HepG2 (cell line): ENCODE measurements around the gene OR2A5. TPM values are rescaled to one million over a fixed set of nuclear protein-coding genes. Genes with fewer than 3 reads are reported as not detected.

ENCODE experiments used
- ATAC-seq: fragments of 200-7000 bp; cut with Tn5 transposase; 3 replicates; pipeline ENCODE4 v1.9.1; 2020; ENCODE audit warnings: mild to moderate bottlenecking, moderate library complexity
- BruUV-seq: library from RNA; stranded (reverse); fragments of 400-500 nt; replicated peaks from 2 replicates; lab custom pipeline; 2021; lab: Mats Ljungman, UMichigan
- CTCF ChIA-PET: fragments of 300-600 bp; formaldehyde crosslinking; extraction: SDS; loops from one replicate; lab custom pipeline; 2021; ENCODE audit warnings: low total read pairs, inconsistent platforms, low intra/inter-chr PET ratio; lab: Yijun Ruan, JAX
- POLR2A ChIA-PET: fragments of 350-600 bp; sonication (Branson Sonifier 250); formaldehyde crosslinking; loops from one replicate; lab custom pipeline; 2020; ENCODE audit warnings: antibody characterized with exemption, inconsistent platforms; lab: Yijun Ruan, JAX
- DNase-seq: peaks from one replicate; pipeline ENCODE4 v3.0.0-alpha.2; 2015; ENCODE audit warnings: low spot score
- FAIRE-seq: peaks from 3 replicates; lab custom pipeline; 2011; peaks lifted over from hg19 to GRCh38; lab: Jason Lieb, UNC
- H2AFZ ChIP-seq: one replicate; pipeline ENCODE4 v1.6.1; 2011; ENCODE audit warnings: low read length, inconsistent platforms
- H3K27ac ChIP-seq: fragments of 300-600 bp; 3 replicates; pipeline ENCODE4 v1.8.0; 2011; ENCODE audit warnings: mixed run types, mild to moderate bottlenecking, mixed read lengths, low read length, inconsistent platforms; ENCODE audit not compliant: insufficient read depth; ENCODE audit errors: extremely low read length
- H3K27me3 ChIP-seq, 2 experiments: fragments of 200-600 bp in 1 of 2; 2 replicates in 1 of 2; 3 replicates in 1 of 2; pipeline versions ENCODE4 v1.6.0 to v1.8.0; 2011; ENCODE audit warnings: low read length in 2 of 2, mild to moderate bottlenecking in 2 of 2, moderate library complexity in 2 of 2, inconsistent platforms in 1 of 2; ENCODE audit not compliant: insufficient read depth in 2 of 2, control insufficient read depth in 1 of 2
- H3K36me3 ChIP-seq, 2 experiments: fragments of 200-600 bp in 1 of 2; replicated peaks in 1 of 2; 2 replicates in 1 of 2; 3 replicates in 1 of 2; pipeline versions ENCODE4 v1.5.1 to v1.8.0; 2011; ENCODE audit warnings: low read length in 2 of 2, inconsistent platforms in 1 of 2; ENCODE audit not compliant: insufficient read depth in 2 of 2, control insufficient read depth in 1 of 2
- H3K4me1 ChIP-seq: 2 replicates; pipeline ENCODE4 v1.5.1; 2012; ENCODE audit warnings: low read length, inconsistent platforms; ENCODE audit not compliant: insufficient read depth
- H3K4me2 ChIP-seq: 2 replicates; pipeline ENCODE4 v1.6.0; 2011; ENCODE audit warnings: low read depth, low read length, inconsistent platforms
- H3K4me3 ChIP-seq, 3 experiments: fragments of 200-600 bp in 1 of 3; sonication (generic), shearing (Covaris generic) in 1 of 3; replicated peaks in 1 of 3; 2 replicates each; pipeline ENCODE4 v1.5.1; 2011 to 2016; ENCODE audit warnings: low read length in 3 of 3, inconsistent platforms in 2 of 3, low read depth in 2 of 3, mild to moderate bottlenecking in 2 of 3, control low read depth in 1 of 3, mixed read lengths in 1 of 3; ENCODE audit not compliant: insufficient read depth in 1 of 3
- H3K79me2 ChIP-seq: one replicate; pipeline ENCODE4 v1.6.1; 2011; ENCODE audit warnings: low read length, inconsistent platforms; ENCODE audit not compliant: insufficient read depth
- H3K9ac ChIP-seq: 2 replicates; pipeline ENCODE4 v1.6.0; 2011; ENCODE audit warnings: mild to moderate bottlenecking, low read depth, low read length, inconsistent platforms; ENCODE audit not compliant: insufficient read depth
- H3K9me3 ChIP-seq: 2 replicates; pipeline ENCODE4 v1.5.1; 2012; ENCODE audit warnings: mild to moderate bottlenecking, low read length
- H4K20me1 ChIP-seq: 2 replicates; pipeline ENCODE4 v1.6.0; 2011; ENCODE audit warnings: inconsistent platforms, mild to moderate bottlenecking, low read length, moderate library complexity; ENCODE audit not compliant: insufficient read depth
- ATF1 ChIP-seq: IDR thresholded peaks from 2 replicates; pipeline ENCODE4 v1.6.1; 2016; ENCODE audit warnings: mild to moderate bottlenecking, control low read depth
- KLF15 ChIP-seq: sonication (generic); formaldehyde crosslinking; IDR thresholded peaks from 2 replicates; pipeline ENCODE4 v1.8.1; 2023; ENCODE audit warnings: borderline replicate concordance, mild to moderate bottlenecking, inconsistent platforms, missing genetic modification reagents, mixed read lengths
- NFRKB ChIP-seq: fragments of 450-650 bp; IDR thresholded peaks from 2 replicates; pipeline ENCODE4 v1.6.1; 2017
- NONO ChIP-seq, 2 experiments: fragments of 450-650 bp in 1 of 2; sonication (generic) in 1 of 2; formaldehyde crosslinking in 1 of 2; IDR thresholded peaks in 1 of 2; conservative IDR thresholded peaks in 1 of 2; 2 replicates each; pipeline versions ENCODE4 v1.6.1 to v1.8.0; 2017 to 2022; ENCODE audit warnings: mild to moderate bottlenecking in 1 of 2, missing genetic modification reagents in 1 of 2, moderate library complexity in 1 of 2
- NR2F6 ChIP-seq, 2 experiments: IDR thresholded peaks; 2 replicates each; pipeline ENCODE4 v1.6.1; 2016; ENCODE audit warnings: antibody characterized with exemption in 1 of 2, mild to moderate bottlenecking in 1 of 2
- PHF20 ChIP-seq: sonication (generic); formaldehyde crosslinking; IDR thresholded peaks from 2 replicates; pipeline ENCODE4 v1.5.0; 2020; ENCODE audit warnings: mild to moderate bottlenecking, missing genetic modification reagents
- RBM22 ChIP-seq: fragments of 200-400 bp; formaldehyde crosslinking; optimal IDR thresholded peaks from 2 replicates; pipeline ENCODE3; 2017; ENCODE audit warnings: mild to moderate bottlenecking, low read length, moderate library complexity
- ZC3H4 ChIP-seq: sonication (generic); formaldehyde crosslinking; IDR thresholded peaks from 2 replicates; pipeline ENCODE4 v1.4.0; 2020; ENCODE audit warnings: missing genetic modification reagents, borderline replicate concordance
- ZFP36 ChIP-seq: fragments of 150-350 bp; IDR thresholded peaks from 2 replicates; pipeline ENCODE4 v1.6.1; 2018; ENCODE audit warnings: borderline replicate concordance, low read length, low read depth; ENCODE audit not compliant: partially characterized antibody
- ZFP41 ChIP-seq: sonication (generic); formaldehyde crosslinking; IDR thresholded peaks from 2 replicates; pipeline ENCODE4 v1.4.0; 2020; ENCODE audit warnings: mild to moderate bottlenecking, missing genetic modification reagents, borderline replicate concordance
- ZNF574 ChIP-seq: sonication (generic); formaldehyde crosslinking; IDR thresholded peaks from 2 replicates; pipeline ENCODE4 v1.4.0; 2020; ENCODE audit warnings: missing genetic modification reagents
- ZNF678 ChIP-seq: sonication (generic); formaldehyde crosslinking; IDR thresholded peaks from 2 replicates; pipeline ENCODE4 v1.4.0; 2020; ENCODE audit warnings: mild to moderate bottlenecking, missing genetic modification reagents
- WGBS: methylation state at CpG from one replicate; pipeline ENCODE4 v1.1.6; 2017; ENCODE audit warnings: low lambda C conversion rate; 5-methylcytosine and 5-hydroxymethylcytosine counted together
- in situ Hi-C: cut with HindIII; loops from 2 replicates; pipeline ENCODE4 v1.10.0; 2017; ENCODE audit warnings: low pct_unique_long_range_greater_than_20kb; ENCODE audit not compliant: extremely low pct_ligation_motif_present
- intact Hi-C: fragments of 100-400 bp; cut with micrococcal nuclease; formaldehyde crosslinking; loops from one replicate; pipeline ENCODE4 v1.10.0; 2022; ENCODE audit not compliant: unreplicated experiment
- polyA plus RNA-seq, 8 experiments: library from polyadenylated mRNA; depleted of rRNA in 3 of 8; stranded (reverse) in 7 of 8; unstranded in 1 of 8; fragments of >200 nt; fragmentation: Illumina TruSeq in 4 of 8; extraction: Trizol in 4 of 8; gene quantifications; 2 replicates each; pipeline versions ENCODE4 v1.2.1 to v1.2.3, GENCODE V29; 2011 to 2016; ENCODE audit warnings: low read depth in 4 of 8, missing spikeins in 1 of 8, mixed read lengths in 1 of 8; ENCODE audit not compliant: insufficient read depth in 1 of 8
- total RNA-seq, 5 experiments: library from RNA; depleted of rRNA; stranded (reverse); fragments of >200 nt; fragmentation: Illumina TruSeq; extraction: Trizol; gene quantifications; 2 replicates each; pipeline ENCODE4 v1.2.3, GENCODE V29; 2016; ENCODE audit warnings: low read depth in 1 of 5
- TF ChIP-seq, protein P1 (sequence below): sonication (generic); formaldehyde crosslinking; IDR thresholded peaks from 2 replicates; pipeline ENCODE4 v1.8.0; 2022; ENCODE audit warnings: missing genetic modification reagents, mild to moderate bottlenecking, inconsistent platforms, borderline replicate concordance
- TF ChIP-seq, protein P2 (sequence below): sonication (generic); formaldehyde crosslinking; IDR thresholded peaks from 2 replicates; pipeline ENCODE4 v1.4.0; 2020; ENCODE audit warnings: missing genetic modification reagents, mild to moderate bottlenecking, borderline replicate concordance

The OR2A5 gene
- total and polyA plus RNA-seq, 2 of the 13 experiments (the other 11 are each of a cell fraction or from before 2014, with no cell fraction given), result not detected

GRCh38 chr7:144024213-144024612, 24.5 kb upstream of the OR2A5 start (continued):
- no peak for TF ChIP-seq ZFP36

DNA sequence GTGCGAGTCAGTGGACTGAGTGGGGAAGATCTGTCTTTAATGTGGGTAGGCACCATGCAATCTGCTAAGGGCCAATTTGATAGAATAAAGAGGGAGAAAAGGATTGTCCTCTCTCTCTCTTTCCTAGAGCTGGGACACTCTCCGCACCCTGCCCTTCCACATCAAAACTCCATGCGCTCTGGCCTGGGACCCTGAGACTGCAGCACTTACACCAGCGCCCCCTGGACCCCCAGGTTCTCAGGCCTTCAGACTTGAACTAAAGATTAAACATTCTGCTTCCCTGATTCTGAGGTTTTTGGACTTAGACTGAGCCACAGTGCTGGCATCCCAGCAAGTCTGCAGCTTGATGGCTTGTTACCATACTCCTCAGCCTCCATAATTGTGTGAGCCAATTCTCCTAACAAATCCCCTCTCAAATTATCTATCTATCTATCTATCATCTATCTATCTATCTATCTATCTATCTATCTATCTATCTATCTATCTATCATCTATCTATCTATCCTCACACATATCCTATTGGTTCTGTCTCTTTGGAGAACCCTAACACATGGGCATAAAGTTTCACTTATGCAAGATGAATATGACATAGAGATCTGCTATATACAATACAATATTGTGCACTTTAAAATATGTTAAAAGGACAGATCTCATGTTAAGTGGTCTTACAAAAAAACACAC, 22.4 kb upstream of the OR2A5 start:
- POLR2A ChIA-PET, result no interaction called here
- no peaks in the 10 kb centered on the region for H3K36me3 ChIP-seq
- CTCF ChIA-PET, result interaction anchor here (1.1 kb wide), 1 partner anchor 125 kb away, joined by 4 read pairs; the partner anchor contains the start of gene TCAF1
- BruUV-seq, result no TSS peak
- no peak overlapping the region for H3K4me3 ChIP-seq
- H4K20me1 ChIP-seq, result no peaks in the 10 kb centered on the region
- FAIRE-seq, result no peak
- no peak for DNase-seq
- no peaks in the 10 kb centered on the region for H3K27me3 ChIP-seq
- H2AFZ ChIP-seq, result no peak overlapping the region
- H3K4me2 ChIP-seq, result no peak overlapping the region
- intact Hi-C loops (no loop called here), in situ Hi-C loops (no loop called here)
- no peak for ATAC-seq
- H3K9ac ChIP-seq, result no peak overlapping the region
- 36% methylated on average over 4 of the region's 4 CpGs for WGBS
- H3K27ac ChIP-seq, result no peak overlapping the region
- H3K9me3 ChIP-seq, result no peaks in the 10 kb centered on the region
- H3K4me1 ChIP-seq, result no peaks in the 10 kb centered on the region
- H3K79me2 ChIP-seq, result no peaks in the 10 kb centered on the region
- TF ChIP-seq RBM22 (no peak), ZC3H4 (CRISPR knock-in tag) (no peak), NONO (IDR thresholded peaks at IDR 0.05) (no peak), NONO (CRISPR knock-in tag; conservative IDR thresholded peaks at IDR 0.05) (no peak), NFRKB (no peak), KLF15 (CRISPR knock-in tag) (no peak), ZNF678 (no peak), NR2F6 (IDR thresholded peaks at IDR 0.05) (no peak), NR2F6 (CRISPR knock-in tag; IDR thresholded peaks at IDR 0.05) (no peak), PHF20 (CRISPR knock-in tag) (no peak), ZNF574 (CRISPR knock-in tag) (no peak), ATF1 (CRISPR knock-in tag) (no peak), ZFP41 (CRISPR knock-in tag) (no peak)
- TF ChIP-seq, protein P1, sequence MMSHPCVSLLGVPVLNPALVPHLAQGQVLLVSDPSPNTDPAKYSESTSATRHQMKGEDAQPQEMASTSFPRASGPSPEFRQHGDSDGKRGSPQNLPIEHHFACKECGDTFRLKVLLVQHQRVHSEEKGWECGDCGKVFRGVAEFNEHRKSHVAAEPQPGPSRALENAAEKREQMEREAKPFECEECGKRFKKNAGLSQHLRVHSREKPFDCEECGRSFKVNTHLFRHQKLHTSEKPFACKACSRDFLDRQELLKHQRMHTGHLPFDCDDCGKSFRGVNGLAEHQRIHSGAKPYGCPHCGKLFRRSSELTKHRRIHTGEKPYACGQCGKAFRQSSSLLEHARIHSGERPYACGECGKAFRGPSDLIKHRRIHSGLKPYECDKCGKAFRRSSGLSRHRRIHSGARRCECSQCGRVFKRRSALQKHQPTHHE, result no peak
- TF ChIP-seq, protein P2, sequence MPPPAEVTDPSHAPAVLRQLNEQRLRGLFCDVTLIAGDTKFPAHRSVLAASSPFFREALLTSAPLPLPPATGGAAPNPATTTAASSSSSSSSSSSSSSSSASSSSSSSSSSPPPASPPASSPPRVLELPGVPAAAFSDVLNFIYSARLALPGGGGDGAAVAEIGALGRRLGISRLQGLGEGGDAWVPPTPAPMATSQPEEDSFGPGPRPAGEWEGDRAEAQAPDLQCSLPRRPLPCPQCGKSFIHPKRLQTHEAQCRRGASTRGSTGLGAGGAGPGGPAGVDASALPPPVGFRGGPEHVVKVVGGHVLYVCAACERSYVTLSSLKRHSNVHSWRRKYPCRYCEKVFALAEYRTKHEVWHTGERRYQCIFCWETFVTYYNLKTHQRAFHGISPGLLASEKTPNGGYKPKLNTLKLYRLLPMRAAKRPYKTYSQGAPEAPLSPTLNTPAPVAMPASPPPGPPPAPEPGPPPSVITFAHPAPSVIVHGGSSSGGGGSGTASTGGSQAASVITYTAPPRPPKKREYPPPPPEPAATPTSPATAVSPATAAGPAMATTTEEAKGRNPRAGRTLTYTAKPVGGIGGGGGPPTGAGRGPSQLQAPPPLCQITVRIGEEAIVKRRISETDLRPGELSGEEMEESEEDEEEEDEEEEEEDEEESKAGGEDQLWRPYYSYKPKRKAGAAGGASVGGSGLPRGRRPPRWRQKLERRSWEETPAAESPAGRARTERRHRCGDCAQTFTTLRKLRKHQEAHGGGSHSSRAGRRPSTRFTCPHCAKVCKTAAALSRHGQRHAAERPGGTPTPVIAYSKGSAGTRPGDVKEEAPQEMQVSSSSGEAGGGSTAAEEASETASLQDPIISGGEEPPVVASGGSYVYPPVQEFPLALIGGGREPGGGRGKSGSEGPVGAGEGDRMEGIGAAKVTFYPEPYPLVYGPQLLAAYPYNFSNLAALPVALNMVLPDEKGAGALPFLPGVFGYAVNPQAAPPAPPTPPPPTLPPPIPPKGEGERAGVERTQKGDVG, result no peak
